ENCODE data around the gene ADAMTS13.

- no peak for TF ChIP-seq CTCF (IDR thresholded peaks at IDR 0.05 in 4 of 5, conservative IDR thresholded peaks at IDR 0.05 in 1 of 5)
- no peak for TF ChIP-seq POLR2A (IDR thresholded peaks at IDR 0.05)
These were observed 19.4 kb downstream of the ADAMTS13 start for GRCh38 chr9:133441571-133441970.
